SK-N-SH (cell line): ENCODE results near the gene SELENOM.

Experiments
- CHD2 ChIP-seq: fragments of 150-350 bp; IDR thresholded peaks from 2 replicates; pipeline ENCODE4 v1.6.1; 2018; ENCODE audit warnings: low read length; ENCODE audit not compliant: partially characterized antibody
- CTCF ChIP-seq: fragments of 200-600 bp; sonication (generic); IDR thresholded peaks from 2 replicates; pipeline ENCODE4 v1.6.1; 2017; ENCODE audit warnings: antibody characterized with exemption, mild to moderate bottlenecking, moderate library complexity
- EZH2phosphoT487 ChIP-seq: fragments of 200-600 bp; sonication (generic); IDR thresholded peaks from 2 replicates; pipeline ENCODE4 v1.6.1; 2017; ENCODE audit warnings: low read depth, mixed run types, mild to moderate bottlenecking, antibody characterized with exemption, moderate library complexity, borderline replicate concordance
- NFIC ChIP-seq: IDR thresholded peaks from 2 replicates; pipeline ENCODE4 v1.4.0; 2012; ENCODE audit warnings: borderline replicate concordance
- REST ChIP-seq: IDR thresholded peaks from 2 replicates; pipeline ENCODE4 v1.6.1; 2012; ENCODE audit warnings: mild to moderate bottlenecking, low read depth, low read length, moderate library complexity
- RFX5 ChIP-seq: IDR thresholded peaks from 2 replicates; pipeline ENCODE4 v1.6.1; 2012; ENCODE audit warnings: mild to moderate bottlenecking, improper control_type of control experiment, low read length
- TAF1 ChIP-seq: IDR thresholded peaks from 2 replicates; pipeline ENCODE4 v1.6.1; 2012; ENCODE audit warnings: low read depth, mild to moderate bottlenecking, low read length, moderate library complexity, borderline replicate concordance
- TCF12 ChIP-seq: IDR thresholded peaks from 2 replicates; pipeline ENCODE4 v1.4.0; 2012
- TEAD4 ChIP-seq: IDR thresholded peaks from 2 replicates; pipeline ENCODE4 v1.4.0; 2012; ENCODE audit warnings: mild to moderate bottlenecking, borderline replicate concordance; ENCODE audit not compliant: insufficient read depth
- USF1 ChIP-seq: IDR thresholded peaks from 2 replicates; pipeline ENCODE4 v1.4.0; 2012; ENCODE audit warnings: low read depth, borderline replicate concordance

GRCh38 chr22:31080164-31080847 is 27.1 kb downstream of the SELENOM start:
- no peak for TF ChIP-seq RFX5
- TF ChIP-seq CTCF, result no peak
- TF ChIP-seq EZH2phosphoT487, result no peak
- TF ChIP-seq USF1, result no peak
- no peak for TF ChIP-seq NFIC
- no peak for TF ChIP-seq TEAD4
- TF ChIP-seq TCF12, result no peak
- TF ChIP-seq CHD2, result no peak
- TF ChIP-seq TAF1, result no peak
- no peak for TF ChIP-seq REST
